Esophagus muscularis mucosa (tissue), 4 donors: ENCODE data around the gene WRAP53. TPM values are rescaled to one million over a fixed set of nuclear protein-coding genes. Genes with fewer than 3 reads are reported as not detected.
"Not testable (repeated sequence)": the region's sequence is repeated elsewhere in the genome, so short reads cannot be mapped to it uniquely, and the experiment has no call there.

Experiments used
- DNase-seq: peaks from one replicate; pipeline ENCODE4 v3.0.0-alpha.2; 2017; ENCODE audit errors: extremely low spot score
- H3K27ac ChIP-seq, 4 donors: fragments of 200-600 bp; sonication (generic); replicated peaks in 1 of 4; 1 replicate in 3 of 4; 2 replicates in 1 of 4; pipeline ENCODE4 v1.5.1; 2016 to 2019; ENCODE audit warnings: mild to moderate bottlenecking in 1 of 4
- H3K27me3 ChIP-seq, 4 donors: fragments of 200-600 bp; sonication (generic); one replicate each; pipeline versions ENCODE4 v1.5.1 to v1.6.0; 2016 to 2019
- H3K36me3 ChIP-seq, 4 donors: fragments of 200-600 bp; sonication (generic); one replicate each; pipeline ENCODE4 v1.5.1; 2016 to 2019
- H3K4me1 ChIP-seq, 4 donors: fragments of 200-600 bp; sonication (generic); one replicate each; pipeline ENCODE4 v1.5.1; 2016 to 2019
- H3K4me3 ChIP-seq, 4 donors: fragments of 200-600 bp; sonication (generic); 1 replicate in 2 of 4; 2 replicates in 2 of 4; pipeline ENCODE4 v1.5.1; 2016 to 2019; ENCODE audit warnings: mild to moderate bottlenecking in 4 of 4, moderate library complexity in 1 of 4
- H3K9me3 ChIP-seq, 4 donors: fragments of 200-600 bp; sonication (generic); 1 replicate in 3 of 4; 2 replicates in 1 of 4; pipeline ENCODE4 v1.5.1; 2016 to 2019
- CTCF ChIP-seq, 3 experiments: fragments of 200-600 bp in 2 of 3; fragments of 450-650 bp in 1 of 3; sonication (generic) in 2 of 3; IDR thresholded peaks; one replicate each; pipeline ENCODE4 v1.5.1; 2017 to 2019; ENCODE audit warnings: antibody characterized with exemption in 3 of 3, mild to moderate bottlenecking in 2 of 3, moderate library complexity in 1 of 3
- EP300 ChIP-seq: sonication (generic); formaldehyde crosslinking; IDR thresholded peaks from one replicate; pipeline ENCODE4 v1.6.1; 2017; ENCODE audit warnings: antibody characterized with exemption
- POLR2A ChIP-seq: fragments of 450-650 bp; IDR thresholded peaks from one replicate; pipeline ENCODE4 v1.6.1; 2017; ENCODE audit warnings: antibody characterized with exemption, moderate library complexity, mild to moderate bottlenecking, low read depth
- POLR2AphosphoS5 ChIP-seq, 2 donors: sonication (generic); formaldehyde crosslinking; IDR thresholded peaks; one replicate each; pipeline ENCODE4 v1.6.1; 2017; ENCODE audit warnings: antibody characterized with exemption in 2 of 2
- WGBS: methylation state at CpG from one replicate; pipeline ENCODE4 v1.1.5; 2018; 5-methylcytosine and 5-hydroxymethylcytosine counted together
- intact Hi-C: fragments of 100-400 bp; cut with DNase I; formaldehyde crosslinking; loops from one replicate; pipeline ENCODE4 v1.15.1; 2023
- total RNA-seq, 4 donors: library from RNA; depleted of rRNA; stranded (reverse); fragments of >200 nt; gene quantifications; one replicate each; pipeline versions ENCODE4 v1.1.0 to v1.2.1, GENCODE V29; 2016

The WRAP53 gene
- 1 to 10 TPM; 3.3 to 6.4 (median 3.8) TPM for total RNA-seq

- peak; percentile 99 for DNase-seq
- H3K27me3 ChIP-seq = no peaks in the 10 kb centered on the region
- peak within 1 kb of the TSS; percentile 90 to 96 (median 92) for H3K27ac ChIP-seq
- under 1% methylated on average over 35 of the region's 51 CpGs for WGBS
- peak within 1 kb of the TSS; percentile 68 to 87 (median 81) for H3K4me3 ChIP-seq
- H3K9me3 ChIP-seq = no peaks in the 10 kb centered on the region
- intact Hi-C loops = loop anchor here (2.0 kb wide), 1 partner anchor 55 kb away; no protein-coding TSS in a partner anchor
- peaks cover 22 to 40% (median 37%) of the 10 kb centered on the region in 4 donors for H3K4me1 ChIP-seq
- peaks cover 0 to 20% (median 9%) of the 10 kb centered on the region in 4 donors for H3K36me3 ChIP-seq
- TF ChIP-seq CTCF (IDR thresholded peaks at IDR 0.05) (peak; percentile 97 to 100 (median 99)), POLR2AphosphoS5 (IDR thresholded peaks at IDR 0.05) (peak; percentile 62 to 96), EP300 (no peak)
Measured at GRCh38 chr17:7687908-7688807, at the start of gene WRAP53. Gene WRAP53 (plus strand): TSS chr17:7688477. CDS start chr17:7688649, 172 bp downstream.

- Histone ChIP-seq H3K27ac (no peak overlapping the region), H3K4me1 (no peaks in the 10 kb centered on the region), H3K9me3 (no peaks in the 10 kb centered on the region), H3K36me3 (no peaks in the 10 kb centered on the region), H3K4me3 (no peak overlapping the region), H3K27me3 (peaks cover 0 to 4% (median 0%) of the 10 kb centered on the region in 4 donors)
- TF ChIP-seq CTCF (IDR thresholded peaks at IDR 0.05) (no peak), POLR2AphosphoS5 (IDR thresholded peaks at IDR 0.05) (no peak), POLR2A (no peak), EP300 (no peak)
- intact Hi-C loops = no loop called here
- no CpG with 5 or more reads among the region's 26 CpGs for WGBS
- DNase-seq = no peak
Measured at GRCh38 chr17:7640783-7641182, 47.5 kb upstream of the WRAP53 start.

GRCh38 chr17:7641635-7642034 lies 46.6 kb upstream of the WRAP53 start:
- DNase-seq, H3K36me3 ChIP-seq, intact Hi-C loops, H3K27me3 ChIP-seq, H3K9me3 ChIP-seq, H3K4me3 ChIP-seq, H3K4me1 ChIP-seq, H3K27ac ChIP-seq: not testable (repeated sequence)
- 62% methylated on average over 7 of the region's 7 CpGs for WGBS

- intact Hi-C loops = no loop called here
- no peak for TF ChIP-seq POLR2AphosphoS5 (IDR thresholded peaks at IDR 0.05)
- TF ChIP-seq CTCF (IDR thresholded peaks at IDR 0.05) = no peak
- no peak for TF ChIP-seq EP300
- no peak for TF ChIP-seq POLR2A
- no peak overlapping the region for H3K4me3 ChIP-seq
- H3K36me3 ChIP-seq = no peaks in the 10 kb centered on the region
- H3K27me3 ChIP-seq = peaks cover 0 to 20% (median 4%) of the 10 kb centered on the region in 4 donors
- 85% methylated on average over 4 of the region's 4 CpGs for WGBS
- DNase-seq = no peak
- peaks cover 0 to 2% (median 0%) of the 10 kb centered on the region in 4 donors for H3K4me1 ChIP-seq
- H3K9me3 ChIP-seq = no peaks in the 10 kb centered on the region
- no peak overlapping the region for H3K27ac ChIP-seq
Measured at GRCh38 chr17:7644775-7645174, 43.5 kb upstream of the WRAP53 start.

- Histone ChIP-seq H3K9me3 (no peaks in the 10 kb centered on the region), H3K36me3 (no peaks in the 10 kb centered on the region), H3K27ac (no peak overlapping the region), H3K27me3 (peaks cover 0 to 37% (median 19%) of the 10 kb centered on the region in 4 donors), H3K4me1 (peaks cover 13 to 19% (median 16%) of the 10 kb centered on the region in 4 donors), H3K4me3 (no peak overlapping the region)
- intact Hi-C loops = no loop called here
- TF ChIP-seq CTCF (IDR thresholded peaks at IDR 0.05) (no peak), POLR2A (no peak), POLR2AphosphoS5 (IDR thresholded peaks at IDR 0.05) (peak in 1 of 2 donors; percentile 10), EP300 (no peak)
- 54% methylated on average over 8 of the region's 9 CpGs for WGBS
- DNase-seq = no peak
Measured at GRCh38 chr17:7646457-7646856, 41.8 kb upstream of the WRAP53 start.
